Thymus (tissue), 11 donors: ENCODE results near the gene SIGLEC11. TPM values are rescaled to one million over a fixed set of nuclear protein-coding genes. Genes with fewer than 3 reads are reported as not detected.

Source experiments
- DNase-seq, 9 donors: peaks; one replicate each; pipeline ENCODE4 v3.0.0-alpha.2; 2013; ENCODE audit warnings: low spot score in 9 of 9, low read depth in 6 of 9, missing footprints in 1 of 9
- H3K27ac ChIP-seq, 2 donors: one replicate each; pipeline ENCODE4 v1.5.1; 2013; ENCODE audit warnings: control low read depth in 1 of 2, low read depth in 1 of 2, low read length in 1 of 2, mild to moderate bottlenecking in 1 of 2, moderate library complexity in 1 of 2
- H3K27me3 ChIP-seq, 2 donors: one replicate each; pipeline ENCODE4 v1.5.1; 2013; ENCODE audit warnings: low read length in 1 of 2; ENCODE audit not compliant: control insufficient read depth in 2 of 2, insufficient read depth in 1 of 2
- H3K36me3 ChIP-seq, 2 donors: one replicate each; pipeline ENCODE4 v1.5.1; 2013; ENCODE audit warnings: low read length in 1 of 2, mild to moderate bottlenecking in 1 of 2, moderate library complexity in 1 of 2; ENCODE audit not compliant: control insufficient read depth in 2 of 2, insufficient read depth in 2 of 2
- H3K4me1 ChIP-seq, 2 donors: one replicate each; pipeline ENCODE4 v1.5.1; 2013; ENCODE audit warnings: low read length in 2 of 2; ENCODE audit not compliant: control insufficient read depth in 2 of 2, insufficient read depth in 2 of 2
- H3K4me3 ChIP-seq, 2 donors: one replicate each; pipeline ENCODE4 v1.5.1; 2013; ENCODE audit warnings: low read length in 2 of 2, control low read depth in 1 of 2, mild to moderate bottlenecking in 1 of 2
- H3K9me3 ChIP-seq, 2 donors: one replicate each; pipeline ENCODE4 v1.5.1; 2013; ENCODE audit warnings: low read length in 1 of 2, mild to moderate bottlenecking in 1 of 2; ENCODE audit not compliant: control insufficient read depth in 2 of 2, insufficient read depth in 1 of 2
- WGBS: extraction: QIAGEN DNeasy Blood & Tissue Kit; methylation state at CpG from one replicate; pipeline ENCODE4 v1.1.7; 2013; 5-methylcytosine and 5-hydroxymethylcytosine counted together
- polyA plus RNA-seq: library from polyadenylated mRNA; stranded (reverse); fragments of 200-250 nt; gene quantifications from one replicate; pipeline ENCODE4 v1.2.3, GENCODE V29; 2013
- total RNA-seq: library from RNA; stranded (reverse); fragments of 120-200 nt; gene quantifications from one replicate; pipeline ENCODE4 v1.2.4, GENCODE V29; 2013
- donor health status: healthy.

The SIGLEC11 gene
- total and polyA plus RNA-seq, 2 donors, result 0.14 to 0.98 TPM

DNA sequence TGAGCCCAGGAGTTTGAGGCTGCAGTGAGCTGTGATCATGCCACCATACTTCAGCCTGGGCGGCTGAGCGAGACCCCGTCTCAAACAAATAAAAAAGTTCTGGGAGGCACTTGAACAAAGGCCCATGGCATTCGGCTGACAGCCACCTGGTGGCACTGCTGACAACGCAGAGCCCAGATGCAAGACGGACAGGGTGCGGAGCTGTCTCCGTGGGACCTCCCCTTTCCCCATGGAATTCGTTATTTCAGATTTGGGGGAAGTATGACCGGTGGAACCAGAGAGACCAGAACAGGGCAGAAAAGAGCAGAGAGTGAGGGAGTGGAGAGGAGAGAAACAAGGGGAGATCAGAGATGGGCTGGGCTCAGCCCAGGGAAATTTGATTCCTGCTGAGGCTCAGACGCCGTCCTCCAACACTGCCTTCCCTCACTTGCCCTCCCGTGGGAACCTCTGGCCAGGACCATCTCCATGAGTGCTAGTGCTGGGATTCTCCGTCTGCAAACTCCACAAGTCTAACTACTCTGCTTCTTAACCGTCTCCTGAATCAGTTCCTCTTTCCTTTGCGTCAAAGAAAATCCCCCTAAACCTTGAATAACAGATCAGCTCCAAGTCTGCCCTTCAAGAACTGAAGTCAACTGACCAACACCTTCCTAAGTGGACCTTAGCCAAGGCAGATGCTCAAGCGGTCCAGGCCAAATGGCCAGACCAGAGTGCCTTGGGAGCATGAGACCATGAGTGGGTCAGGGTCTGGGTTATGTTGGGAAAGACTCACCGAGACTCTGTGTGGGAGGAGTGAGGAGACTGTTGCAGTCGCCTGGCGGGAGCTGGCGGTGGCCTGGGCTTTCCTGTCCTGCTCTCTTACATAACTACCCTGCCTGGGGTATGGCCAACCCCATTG, 43.9 kb downstream of the SIGLEC11 start:
- Histone ChIP-seq H3K4me1 (peaks cover 0 to 7% of the 10 kb centered on the region in 2 donors), H3K9me3 (no peaks in the 10 kb centered on the region), H3K4me3 (no peak overlapping the region), H3K27me3 (no peaks in the 10 kb centered on the region), H3K36me3 (peaks cover 62 to 78% of the 10 kb centered on the region in 2 donors), H3K27ac (peak overlapping the region in 1 of 2 donors; percentile 68)
- WGBS, result 92% methylated on average over 21 of the region's 21 CpGs
- DNase-seq, result no peak

GRCh38 chr19:49915271-49915670, 45.7 kb downstream of the SIGLEC11 start:
- H3K9me3 ChIP-seq, result no peaks in the 10 kb centered on the region
- 98% methylated on average over 6 of the region's 6 CpGs for WGBS
- H3K4me3 ChIP-seq, result no peak overlapping the region
- no peak for DNase-seq
- no peaks in the 10 kb centered on the region for H3K27me3 ChIP-seq
- H3K27ac ChIP-seq, result no peak overlapping the region
- peaks cover 50 to 75% of the 10 kb centered on the region in 2 donors for H3K36me3 ChIP-seq
- peaks cover 0 to 15% of the 10 kb centered on the region in 2 donors for H3K4me1 ChIP-seq

DNA sequence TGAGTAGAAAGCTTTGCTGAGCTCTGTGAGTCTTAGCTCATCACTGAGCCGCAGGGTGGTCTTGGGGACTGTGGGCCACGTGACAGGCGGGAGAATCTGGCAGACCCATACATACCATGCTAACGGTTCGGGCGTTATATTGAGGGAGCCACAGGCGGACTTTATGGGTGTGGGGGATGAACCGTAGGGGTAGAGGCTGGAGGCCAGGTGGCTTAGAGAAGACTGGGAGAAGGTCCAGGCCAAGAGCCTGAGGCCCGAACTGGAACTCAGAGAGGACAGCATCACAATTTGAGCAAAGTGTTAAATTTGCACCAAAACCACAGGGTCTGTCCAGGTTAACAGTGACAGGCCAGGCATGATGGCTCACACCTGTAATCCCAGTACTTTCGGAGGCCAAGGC, 47.3 kb downstream of the SIGLEC11 start:
- 96% methylated on average over 10 of the region's 10 CpGs for WGBS
- no peaks in the 10 kb centered on the region for H3K27me3 ChIP-seq
- DNase-seq, result no peak
- peaks cover 62 to 80% of the 10 kb centered on the region in 2 donors for H3K36me3 ChIP-seq
- H3K9me3 ChIP-seq, result no peaks in the 10 kb centered on the region
- H3K27ac ChIP-seq, result no peak overlapping the region
- H3K4me3 ChIP-seq, result no peak overlapping the region
- H3K4me1 ChIP-seq, result peaks cover 0 to 15% of the 10 kb centered on the region in 2 donors

GRCh38 chr19:49912965-49913685, 47.8 kb downstream of the SIGLEC11 start:
- H3K27me3 ChIP-seq, result no peaks in the 10 kb centered on the region
- H3K4me3 ChIP-seq, result no peak overlapping the region
- peaks cover 68 to 81% of the 10 kb centered on the region in 2 donors for H3K36me3 ChIP-seq
- no peak for DNase-seq
- H3K9me3 ChIP-seq, result no peaks in the 10 kb centered on the region
- H3K4me1 ChIP-seq, result peaks cover 0 to 15% of the 10 kb centered on the region in 2 donors
- no peak overlapping the region for H3K27ac ChIP-seq
- WGBS, result 93% methylated on average over 21 of the region's 21 CpGs

DNA sequence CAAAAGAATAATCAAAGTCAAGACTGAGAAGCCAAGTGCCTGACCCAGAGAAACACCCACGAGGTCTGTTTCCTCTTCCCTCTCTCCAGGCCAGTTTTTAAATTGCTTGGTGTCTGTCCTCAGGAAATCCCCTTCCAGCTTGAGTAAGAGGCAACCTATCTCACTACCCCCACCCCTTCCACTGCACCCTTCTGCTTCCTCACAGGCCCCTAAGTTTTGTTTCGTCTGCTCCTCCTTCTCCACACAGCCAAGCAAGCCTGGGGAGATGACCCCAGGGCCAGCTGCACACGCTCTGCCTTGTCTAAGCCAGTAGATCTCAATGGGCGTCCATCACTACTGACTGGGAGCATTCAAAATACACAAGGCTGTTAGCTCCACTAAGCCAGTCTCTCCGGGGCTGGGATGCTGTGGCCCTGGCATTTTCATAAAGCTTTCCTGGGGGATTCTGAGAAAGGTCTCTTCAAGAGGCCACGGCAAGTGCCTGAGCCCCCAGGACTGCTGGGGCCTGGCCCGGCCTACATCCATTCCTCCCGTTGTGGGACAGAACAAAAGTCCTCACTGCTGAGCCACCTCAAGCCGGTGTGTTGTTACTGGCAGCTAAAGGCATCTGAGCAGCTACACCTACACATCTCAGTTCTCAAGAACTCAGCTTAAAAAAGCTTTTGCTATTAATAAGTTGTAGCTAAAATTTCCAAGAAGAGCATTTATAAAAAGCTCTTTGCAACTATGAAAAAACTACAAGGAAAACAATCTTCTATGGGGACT, 49.4 kb downstream of the SIGLEC11 start:
- 83% methylated on average over 9 of the region's 9 CpGs for WGBS
- no peaks in the 10 kb centered on the region for H3K9me3 ChIP-seq
- peaks cover 78 to 81% of the 10 kb centered on the region in 2 donors for H3K36me3 ChIP-seq
- H3K4me1 ChIP-seq, result peaks cover 0 to 11% of the 10 kb centered on the region in 2 donors
- peak in 1 of 9 donors; percentile 32 for DNase-seq
- H3K4me3 ChIP-seq, result no peak overlapping the region
- H3K27me3 ChIP-seq, result no peaks in the 10 kb centered on the region
- H3K27ac ChIP-seq, result peak overlapping the region in 1 of 2 donors; percentile 71

GRCh38 chr19:49910179-49910578, 50.8 kb downstream of the SIGLEC11 start:
- Histone ChIP-seq H3K27ac (peak overlapping the region in 1 of 2 donors; percentile 59), H3K4me3 (no peak overlapping the region), H3K36me3 (peaks cover 72 to 79% of the 10 kb centered on the region in 2 donors), H3K9me3 (no peaks in the 10 kb centered on the region), H3K4me1 (peaks cover 0 to 11% of the 10 kb centered on the region in 2 donors), H3K27me3 (no peaks in the 10 kb centered on the region)
- WGBS, result 96% methylated on average over 5 of the region's 5 CpGs
- no peak for DNase-seq

GRCh38 chr19:49908480-49909420, 52.2 kb downstream of the SIGLEC11 start:
- WGBS, result 99% methylated on average over 37 of the region's 37 CpGs
- H3K36me3 ChIP-seq, result peaks cover 61 to 66% of the 10 kb centered on the region in 2 donors
- no peak overlapping the region for H3K4me3 ChIP-seq
- no peak overlapping the region for H3K27ac ChIP-seq
- no peak for DNase-seq
- no peaks in the 10 kb centered on the region for H3K27me3 ChIP-seq
- H3K4me1 ChIP-seq, result peaks cover 0 to 11% of the 10 kb centered on the region in 2 donors
- H3K9me3 ChIP-seq, result no peaks in the 10 kb centered on the region
